ENCODE data around the gene TTC31.

Gene TTC31

GRCh38 chr2:74505448-74506246 is 22.8 kb downstream of the TTC31 start:
- no peak for DNase-seq

GRCh38 chr2:74507145-74507925 is 24.5 kb downstream of the TTC31 start, which contains the start of gene PCGF1:
PCGF1 (minus strand) TSS chr2:74507695; CDS start chr2:74507668, 27 bp downstream.
- DNase-seq: peak; percentile 99

DNA sequence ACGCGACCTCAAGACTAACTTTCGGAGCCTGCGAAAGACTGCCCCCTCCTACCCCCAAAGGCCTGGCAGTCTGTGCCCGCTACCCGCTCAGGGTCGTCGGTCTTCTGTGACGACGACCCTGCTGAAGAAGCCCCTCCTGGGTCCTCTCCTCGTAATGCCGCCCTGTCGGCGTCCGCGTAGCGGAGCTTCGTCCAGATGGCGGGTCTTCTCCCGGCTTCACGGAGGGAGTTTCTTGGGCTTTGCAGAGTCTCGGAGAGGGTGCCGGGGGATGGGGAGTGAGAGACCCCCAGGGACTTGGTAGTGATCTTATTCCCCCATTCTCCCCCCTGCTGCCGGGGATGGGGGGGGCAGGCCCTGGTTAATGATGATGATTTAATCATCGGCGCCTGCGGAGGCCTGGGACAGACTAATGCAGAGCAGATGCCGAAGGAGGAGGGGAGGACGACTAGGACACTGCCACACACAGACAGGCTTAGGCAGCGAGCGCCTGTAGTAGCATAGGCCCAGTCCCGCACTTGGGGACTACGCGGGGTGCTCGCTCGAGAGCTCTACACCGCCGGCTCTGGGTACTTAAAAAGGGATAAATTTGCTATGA is 25.1 kb downstream of the TTC31 start:
- DNase-seq: no peak

DNA sequence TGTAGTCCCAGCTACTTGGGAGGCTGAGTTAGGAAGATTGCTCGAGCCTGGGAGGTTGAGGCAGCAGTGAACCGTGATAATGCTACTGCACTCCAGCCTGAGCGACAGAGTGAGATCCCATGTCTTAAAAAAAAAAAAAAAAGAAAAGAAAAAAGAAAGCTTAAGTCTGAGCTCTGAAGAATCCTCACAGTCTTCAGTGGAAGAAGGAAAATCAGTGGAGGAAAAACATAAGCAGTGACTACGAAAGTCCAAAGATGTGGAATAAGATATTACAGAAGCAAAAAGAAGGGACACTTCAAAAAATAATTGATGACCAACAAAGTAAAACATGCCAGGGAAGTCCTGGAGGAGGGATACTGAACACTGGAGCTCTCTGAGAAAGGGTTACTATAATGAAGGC is 27.4 kb downstream of the TTC31 start:
- DNase-seq: no peak

- no peak for DNase-seq
Observed at GRCh38 chr2:74511104-74511989, 28.5 kb downstream of the TTC31 start.

GRCh38 chr2:74512744-74513604 is 30.1 kb downstream of the TTC31 start:
- no peak for DNase-seq

GRCh38 chr2:74513605-74514367 is 30.9 kb downstream of the TTC31 start:
- peak; percentile 49 for DNase-seq

GRCh38 chr2:74514368-74515270 is 31.7 kb downstream of the TTC31 start, which contains the start of gene TLX2:
TLX2 (plus strand) TSS chr2:74514450; CDS start chr2:74514807, 357 bp downstream.
- DNase-seq: no peak

GRCh38 chr2:74515271-74515980 is 32.5 kb downstream of the TTC31 start:
- DNase-seq: no peak

DNA sequence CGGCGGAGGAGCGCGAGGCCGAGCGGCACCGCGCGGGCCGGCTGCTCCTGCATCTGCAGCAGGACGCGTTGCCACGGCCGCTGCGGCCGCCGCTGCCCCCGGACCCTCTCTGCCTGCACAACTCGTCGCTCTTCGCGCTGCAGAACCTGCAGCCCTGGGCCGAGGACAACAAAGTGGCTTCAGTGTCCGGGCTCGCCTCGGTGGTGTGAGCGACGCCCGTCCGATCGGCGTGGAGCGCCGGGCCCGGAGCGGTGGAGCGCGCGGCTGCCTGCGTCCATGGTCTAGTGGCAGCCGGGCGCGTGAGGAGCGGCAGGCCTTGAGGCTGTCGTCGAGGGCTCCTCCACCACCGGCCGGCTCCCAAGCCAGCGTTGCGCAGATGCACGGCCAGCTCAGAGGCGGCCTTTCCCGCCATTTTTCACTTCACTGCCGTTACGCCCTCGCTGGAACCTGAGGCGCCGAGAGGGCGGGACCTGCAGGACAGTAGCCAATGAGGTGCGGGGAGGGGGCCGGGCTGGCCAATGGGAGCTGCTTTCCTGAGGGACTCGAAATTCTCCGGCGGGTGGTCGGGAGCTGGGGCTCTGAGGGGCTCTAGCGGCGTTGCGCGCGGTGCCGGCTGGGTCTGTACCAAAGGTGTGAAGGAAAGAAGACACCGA is 33.2 kb downstream of the TTC31 start:
- peak; percentile 87 for DNase-seq

GRCh38 chr2:74516650-74517049 is 33.8 kb downstream of the TTC31 start:
- no peak for DNase-seq

DNA sequence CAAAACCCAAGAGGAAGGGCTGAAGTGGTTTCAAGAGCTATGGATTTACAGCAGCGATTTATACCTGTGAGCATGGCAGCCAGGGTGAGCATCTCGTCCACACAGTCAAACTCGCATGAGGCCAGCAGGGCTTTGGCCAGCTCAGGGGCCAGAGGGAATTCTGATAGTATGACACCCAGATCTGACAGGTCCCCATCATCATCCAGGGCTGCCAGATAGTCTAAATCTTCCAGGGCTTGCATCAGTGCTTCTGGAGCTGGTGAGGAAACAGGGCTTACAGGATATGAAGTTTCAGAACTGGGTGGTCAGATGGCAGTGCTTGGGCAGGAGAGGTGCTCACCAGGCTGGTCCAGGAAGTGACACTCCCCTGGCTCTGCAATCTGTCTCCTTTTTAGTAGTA is 39.6 kb downstream of the TTC31 start:
- no peak for DNase-seq

GRCh38 chr2:74524005-74524404 is 41.1 kb downstream of the TTC31 start:
- DNase-seq: no peak

- no peak for DNase-seq
Observed at GRCh38 chr2:74524955-74525716, 42.3 kb downstream of the TTC31 start.

DNA sequence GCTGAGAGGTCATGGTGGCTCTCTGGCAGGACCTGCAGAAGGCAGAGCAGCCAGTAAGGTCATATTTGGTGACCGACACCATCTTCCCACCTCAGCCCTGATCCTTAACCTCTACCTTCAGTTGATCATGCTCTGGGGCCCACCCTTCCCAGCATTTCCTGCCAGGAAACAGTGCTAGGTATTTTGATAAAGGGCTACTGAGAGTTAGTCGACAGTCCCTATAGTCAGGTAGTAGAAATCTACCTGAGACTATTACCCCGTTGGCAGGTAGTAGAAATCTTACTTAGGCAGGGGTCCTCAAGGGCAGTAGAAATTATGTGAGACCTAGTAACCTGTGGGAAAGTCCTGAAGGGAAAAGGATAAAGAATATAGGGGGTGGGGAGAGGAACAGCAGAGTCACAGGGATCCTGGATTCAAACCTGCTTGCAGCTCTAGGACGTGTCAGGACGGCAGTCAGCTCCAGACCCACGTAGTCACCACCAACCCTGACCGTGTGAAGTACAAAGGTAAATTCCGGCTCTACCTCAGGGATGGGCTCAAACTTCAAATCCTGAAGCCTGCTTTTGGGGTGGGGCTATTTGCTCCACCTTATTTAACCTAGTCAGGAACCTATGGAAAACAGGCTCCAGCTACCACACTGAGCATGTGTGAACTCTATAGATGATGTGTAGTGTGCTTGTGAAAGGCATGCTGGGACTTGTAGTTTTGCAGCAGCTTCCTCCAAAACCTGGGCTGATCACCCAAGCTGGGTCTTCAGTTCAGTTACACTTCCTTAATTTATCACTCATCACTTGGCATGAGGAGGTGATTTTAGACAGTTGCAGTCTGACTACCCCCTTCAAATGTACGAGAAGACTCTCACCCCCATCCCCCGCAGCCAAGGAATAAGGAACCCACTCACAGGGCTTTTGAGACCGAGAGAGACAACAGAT is 43.1 kb downstream of the TTC31 start, which contains the start of gene DQX1:
Gene DQX1, minus strand, starts transcription at position 515 of the 932 bp plus-strand sequence. Its CDS starts 502 bp downstream, at position 13.
- peak; percentile 38 for DNase-seq

GRCh38 chr2:74526649-74527230 is 43.9 kb downstream of the TTC31 start:
- no peak for DNase-seq
